CD4-positive, alpha-beta T cell treated with Interleukin-4 for 4 hours (primary cell): ENCODE measurements around the gene CTIF.

ENCODE experiments used
- DNase-seq: peaks from one replicate; pipeline ENCODE4 v3.0.0-alpha.2; 2020

Gene CTIF

GRCh38 chr18:48842259-48843061, 303.6 kb downstream of the CTIF start:
- peak; percentile 88 for DNase-seq

- no peak for DNase-seq
Measured at GRCh38 chr18:48843162-48843561, 304.3 kb downstream of the CTIF start.

DNA sequence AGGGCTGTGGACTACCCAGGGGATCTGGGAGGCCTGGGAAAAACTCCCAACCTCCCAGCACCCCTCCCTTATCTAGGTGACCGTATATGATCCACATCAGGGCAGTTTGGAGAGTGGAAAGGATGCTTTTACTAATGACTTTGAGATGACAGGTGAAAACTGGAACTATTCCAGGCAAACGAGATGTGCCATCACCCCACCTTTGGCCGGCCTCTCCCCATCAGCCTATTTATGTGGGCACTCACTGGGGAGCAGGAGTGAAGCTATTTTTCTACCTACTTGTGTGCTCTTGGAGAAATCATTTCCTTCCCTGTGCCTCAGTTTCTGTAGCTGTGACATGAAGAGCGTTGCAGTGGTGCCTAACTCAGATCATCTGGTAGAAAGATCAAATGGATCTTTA, 304.8 kb downstream of the CTIF start:
- DNase-seq = no peak

- no peak for DNase-seq
Measured at GRCh38 chr18:48844271-48844670, 305.4 kb downstream of the CTIF start.

- no peak for DNase-seq
Measured at GRCh38 chr18:48845174-48845573, 306.3 kb downstream of the CTIF start.

DNA sequence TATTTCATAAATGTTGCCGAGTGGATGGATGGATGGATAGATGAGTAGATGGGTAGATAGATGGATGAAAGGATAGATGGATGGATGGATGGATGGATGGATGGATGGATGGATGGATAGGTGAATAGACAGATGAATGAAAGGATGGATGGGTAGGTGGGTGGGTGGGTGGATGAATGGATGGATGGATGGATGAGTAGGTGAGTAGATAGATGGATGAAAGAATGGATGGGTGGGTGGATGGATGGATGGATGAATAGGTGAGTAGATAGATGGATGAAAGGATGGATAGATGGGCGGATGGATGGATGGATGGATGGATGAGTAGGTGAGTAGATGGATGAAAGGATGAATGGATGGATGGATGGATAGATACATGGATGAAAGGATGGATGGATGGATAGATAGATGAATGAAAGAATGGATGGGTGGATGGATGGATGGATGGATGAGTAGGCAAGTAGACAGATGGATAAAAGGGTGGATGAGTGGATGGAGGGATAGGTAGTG, 307.6 kb downstream of the CTIF start:
- DNase-seq = no peak

GRCh38 chr18:48847807-48848486, 309.1 kb downstream of the CTIF start:
- no peak for DNase-seq

GRCh38 chr18:48848641-48849143, 309.9 kb downstream of the CTIF start:
- no peak for DNase-seq

DNA sequence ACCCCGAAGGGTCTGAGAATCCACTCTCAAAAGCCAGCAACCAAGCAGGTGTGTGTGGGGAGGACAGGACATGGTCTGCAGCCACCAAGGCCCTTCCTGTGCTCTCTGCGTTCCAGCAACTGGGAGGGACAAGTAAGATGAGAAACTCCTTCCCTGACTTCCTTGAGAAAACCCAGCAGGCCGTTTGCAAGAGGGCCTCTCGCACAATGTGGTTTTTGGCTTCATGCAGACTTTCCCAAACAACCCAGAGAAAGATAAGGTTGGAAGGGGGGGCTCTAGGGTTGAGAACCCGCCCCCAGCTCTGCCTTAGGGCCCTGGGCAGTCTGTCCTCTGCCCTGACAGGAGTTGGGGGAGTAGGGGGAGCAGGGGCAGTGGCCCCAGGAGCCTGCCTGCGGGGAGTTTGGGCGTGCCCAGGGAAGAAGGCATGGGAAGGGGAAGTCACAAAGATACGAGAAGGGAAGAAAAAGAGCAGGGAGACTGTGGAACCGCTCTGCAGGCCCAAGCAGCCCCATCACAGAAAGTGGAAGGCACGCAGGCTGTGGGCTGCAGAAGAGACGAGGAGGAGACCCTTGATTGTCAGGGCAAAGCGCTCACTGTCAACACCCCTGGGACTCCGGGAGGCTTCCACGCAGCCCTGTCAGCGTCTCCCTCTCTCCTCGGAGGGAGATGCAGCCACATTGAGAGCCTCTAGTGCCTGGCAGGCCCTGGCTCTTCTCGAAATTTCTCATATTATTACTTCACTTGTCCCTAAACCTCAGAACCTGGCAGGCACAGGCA, 312.2 kb downstream of the CTIF start:
- no peak for DNase-seq

DNA sequence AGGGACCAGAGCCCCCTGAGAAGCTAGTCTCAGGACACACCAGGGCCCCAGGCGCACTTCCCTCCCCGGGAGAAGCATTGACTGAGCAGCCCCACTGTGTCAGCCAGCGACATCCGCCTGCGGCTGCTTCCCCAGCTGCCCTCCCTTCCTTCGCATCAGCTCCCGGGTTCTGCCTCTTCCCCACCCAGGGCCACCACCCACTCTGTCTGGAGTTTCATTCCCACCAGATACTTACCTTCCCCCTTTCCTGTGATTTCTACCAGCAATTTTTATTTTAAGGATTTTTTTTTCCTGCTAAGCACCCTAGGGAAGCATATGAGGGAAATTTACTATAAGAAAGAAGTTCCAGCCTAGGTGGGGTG, 312.7 kb downstream of the CTIF start:
- no peak for DNase-seq

DNA sequence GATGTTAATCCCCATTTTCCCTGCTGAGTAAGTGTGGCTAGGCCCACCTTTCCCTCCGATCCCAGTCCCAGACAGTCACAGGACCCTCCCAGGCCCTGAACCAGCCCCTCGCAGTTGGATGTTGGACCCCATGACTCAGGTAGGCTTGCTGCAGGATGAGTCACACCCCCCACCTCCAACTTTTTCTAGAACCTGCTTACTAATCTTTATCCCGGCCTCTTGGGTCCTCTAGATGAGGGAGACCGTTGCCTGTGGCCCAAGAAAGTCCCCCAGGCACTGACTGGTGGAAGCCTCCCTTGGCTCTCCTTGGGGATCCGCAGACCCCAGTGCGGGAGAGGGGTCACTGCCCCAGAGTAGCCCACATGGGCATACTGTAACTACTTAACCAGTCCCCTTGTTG, 313.5 kb downstream of the CTIF start:
- DNase-seq = no peak

GRCh38 chr18:48852794-48853193, 314.0 kb downstream of the CTIF start:
- DNase-seq = no peak

- DNase-seq = no peak
Measured at GRCh38 chr18:48853588-48853987, 314.8 kb downstream of the CTIF start.

DNA sequence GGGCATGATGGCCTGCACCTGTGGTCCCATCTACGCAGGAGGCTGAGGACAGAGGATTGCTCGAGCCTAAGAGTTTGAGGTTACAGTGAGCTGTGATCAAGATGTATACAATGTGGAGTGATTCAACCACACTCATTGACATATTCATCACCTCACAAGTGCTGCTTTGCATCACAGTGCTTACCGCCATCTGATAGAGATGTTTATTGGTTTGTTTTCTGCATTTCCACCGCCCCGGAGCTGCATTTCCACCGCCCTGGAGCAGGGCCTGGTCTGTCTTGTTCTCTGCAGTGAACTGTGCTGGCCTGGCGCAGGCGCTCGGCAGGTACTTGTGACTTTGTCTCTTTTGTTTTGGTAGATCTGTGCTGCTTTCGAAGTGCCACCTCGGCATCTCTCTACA, 315.9 kb downstream of the CTIF start:
- no peak for DNase-seq

GRCh38 chr18:48855422-48856377, 316.9 kb downstream of the CTIF start:
- peak; percentile 31 for DNase-seq

DNA sequence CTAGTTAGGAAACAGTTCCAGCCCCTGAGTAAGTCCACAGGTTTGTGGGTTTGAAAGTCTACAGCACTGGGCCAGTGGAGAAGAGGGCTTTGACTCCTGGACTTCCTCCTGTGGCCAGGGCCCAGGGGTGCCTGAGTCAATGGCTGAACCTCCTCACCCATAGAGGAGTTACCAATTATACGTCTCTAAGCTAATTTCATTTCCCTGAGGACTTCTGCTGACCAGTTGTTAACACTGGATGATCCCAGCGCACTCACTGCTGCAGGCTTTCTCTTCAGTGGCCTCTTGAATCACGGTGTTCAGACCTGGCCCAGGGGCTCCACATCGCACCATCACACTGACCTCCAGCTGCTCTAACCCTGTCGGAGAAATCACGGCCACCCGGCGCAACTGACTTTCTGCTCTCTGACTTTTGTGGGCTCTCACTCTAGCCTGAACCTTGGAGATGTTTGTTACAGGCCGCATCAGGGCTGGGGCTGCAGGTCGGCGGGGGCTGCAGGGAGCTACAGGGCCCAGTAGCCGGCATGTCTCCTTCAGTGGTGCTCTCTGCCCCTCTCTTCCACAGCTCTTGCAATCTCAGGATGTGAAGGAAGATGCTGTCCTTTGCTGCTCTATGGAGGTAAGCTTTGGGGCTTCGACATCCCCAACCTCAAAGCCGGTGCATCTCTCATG, 318.3 kb downstream of the CTIF start:
- DNase-seq = no peak

- no peak for DNase-seq
Measured at GRCh38 chr18:48858676-48859075, 319.8 kb downstream of the CTIF start.

DNA sequence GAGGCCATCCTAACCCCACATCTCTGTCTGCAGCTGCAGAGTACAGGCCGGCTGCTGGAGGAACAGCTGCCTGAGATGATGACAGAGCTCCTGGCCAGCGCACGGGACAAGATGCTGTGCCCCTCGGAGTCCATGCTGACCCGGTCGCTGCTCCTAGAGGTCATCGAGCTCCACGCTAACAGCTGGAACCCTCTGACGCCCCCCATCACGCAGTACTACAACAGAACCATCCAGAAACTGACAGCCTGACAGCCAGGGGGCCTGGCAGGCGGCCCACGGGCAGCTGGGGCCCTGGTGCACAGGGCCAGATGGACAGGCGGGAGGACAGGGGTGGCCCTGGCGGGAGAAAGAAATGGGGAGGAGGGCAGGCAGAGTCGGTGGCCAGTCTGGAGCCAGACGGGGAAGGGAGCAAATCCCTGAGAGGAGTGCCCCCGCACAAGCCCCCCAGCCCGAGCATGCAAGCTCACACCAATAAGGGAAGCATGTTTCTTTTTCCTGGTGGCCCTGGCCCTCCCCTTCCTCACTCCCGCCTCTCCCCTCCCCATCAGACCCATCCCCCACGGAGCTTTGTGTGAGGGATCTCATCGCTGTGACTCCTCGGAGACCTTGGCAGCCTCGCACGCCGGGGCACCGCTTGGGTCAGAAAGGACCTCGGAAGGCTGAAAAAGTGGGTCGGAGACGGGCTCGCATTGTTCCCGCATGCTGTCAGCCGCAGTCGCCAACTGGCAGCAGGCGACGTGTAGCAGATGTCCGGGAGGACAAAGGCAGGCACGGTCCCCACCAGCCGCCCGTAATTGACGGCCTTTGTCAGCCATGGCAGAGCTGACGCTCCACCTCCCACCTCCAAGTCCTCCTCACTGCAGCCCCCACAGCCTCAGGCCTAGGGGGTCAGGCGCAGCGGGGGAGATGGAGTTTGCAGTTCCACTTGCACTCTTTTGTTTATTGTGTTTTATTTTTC, 320.8 kb downstream of the CTIF start:
- no peak for DNase-seq

DNA sequence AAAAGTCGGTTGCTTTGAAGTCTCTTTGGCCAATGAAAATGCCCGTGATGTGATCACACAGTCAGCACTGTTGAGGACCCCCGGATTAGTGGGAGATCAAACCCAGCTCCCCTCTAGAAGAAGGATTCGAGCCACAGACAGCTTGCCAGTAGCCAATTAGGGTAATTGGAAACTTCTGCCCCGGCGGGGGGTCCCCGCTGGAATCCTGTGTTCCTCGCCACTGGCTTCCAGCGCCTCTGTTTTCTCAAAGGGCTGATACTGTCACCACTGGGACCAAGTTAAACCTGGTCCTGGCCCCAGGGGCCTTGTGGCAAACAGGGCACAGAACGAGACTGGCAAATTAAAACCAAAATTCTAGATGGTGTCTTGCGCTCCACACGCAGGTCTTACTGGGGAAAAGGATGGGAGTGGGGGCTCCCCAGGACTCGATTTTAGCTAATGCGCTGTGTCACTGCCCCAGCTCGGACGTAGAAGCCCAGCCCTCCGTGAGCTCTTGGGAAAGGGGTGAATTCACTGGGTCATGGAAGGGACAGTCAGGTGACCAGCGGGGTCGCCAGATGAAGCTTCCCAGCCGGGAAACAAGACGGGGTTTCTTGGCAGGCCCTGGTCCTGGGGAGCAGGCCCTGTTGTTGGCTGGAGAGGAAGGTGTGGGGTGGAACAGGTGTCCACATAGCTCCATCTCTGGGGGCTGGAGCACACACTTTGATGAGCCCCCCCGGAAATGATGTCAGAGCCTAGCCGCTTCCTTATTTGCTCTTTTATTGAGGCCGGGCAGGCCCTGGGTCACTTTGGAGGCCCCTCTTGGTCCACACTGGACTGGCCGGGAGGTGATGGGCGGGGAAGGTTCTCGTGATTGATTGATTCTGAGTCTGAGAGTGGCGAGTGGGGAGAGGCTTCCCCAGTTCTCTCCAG, 321.7 kb downstream of the CTIF start:
- DNase-seq = no peak
